ENCODE data around the gene GINS2.

GINS2 gene

GRCh38 chr16:85641776-85642176 lies 47.0 kb downstream of the GINS2 start:
- no peak overlapping the region for H3K9ac ChIP-seq (ENCODE audit: low read length)
- H3K4me3 ChIP-seq (ENCODE audit: low read length): no peak overlapping the region
- H3K4me1 ChIP-seq (ENCODE audit: control insufficient read depth, insufficient read depth, low read length): peaks cover 17% of the 10 kb centered on the region
- no peaks in the 10 kb centered on the region for H3K9me3 ChIP-seq (ENCODE audit: control insufficient read depth, low read length)
- DNase-seq (ENCODE audit: low read depth): no peak
- no peaks in the 10 kb centered on the region for H3K27me3 ChIP-seq (replicated peaks; ENCODE audit: control insufficient read depth, insufficient read depth, low read length)
- H3K36me3 ChIP-seq (ENCODE audit: control insufficient read depth, insufficient read depth, low read length, severe bottlenecking): peaks cover 10% of the 10 kb centered on the region

GRCh38 chr16:85641305-85641704 lies 47.4 kb downstream of the GINS2 start:
- no peak overlapping the region for H3K4me3 ChIP-seq (ENCODE audit: low read length)
- H3K4me1 ChIP-seq (ENCODE audit: control insufficient read depth, insufficient read depth, low read length): peaks cover 17% of the 10 kb centered on the region
- DNase-seq (ENCODE audit: low read depth): no peak
- H3K9ac ChIP-seq (ENCODE audit: low read length): no peak overlapping the region
- H3K9me3 ChIP-seq (ENCODE audit: control insufficient read depth, low read length): no peaks in the 10 kb centered on the region
- H3K27me3 ChIP-seq (replicated peaks; ENCODE audit: control insufficient read depth, insufficient read depth, low read length): no peaks in the 10 kb centered on the region
- peaks cover 10% of the 10 kb centered on the region for H3K36me3 ChIP-seq (ENCODE audit: control insufficient read depth, insufficient read depth, low read length, severe bottlenecking)

- Histone ChIP-seq H3K9me3 (ENCODE audit: control insufficient read depth, low read length) (no peaks in the 10 kb centered on the region), H3K36me3 (ENCODE audit: control insufficient read depth, insufficient read depth, low read length, severe bottlenecking) (peaks cover 7% of the 10 kb centered on the region), H3K27me3 (replicated peaks; ENCODE audit: control insufficient read depth, insufficient read depth, low read length) (no peaks in the 10 kb centered on the region), H3K4me3 (ENCODE audit: low read length) (no peak overlapping the region), H3K9ac (ENCODE audit: low read length) (no peak overlapping the region), H3K4me1 (ENCODE audit: control insufficient read depth, insufficient read depth, low read length) (peaks cover 17% of the 10 kb centered on the region)
- DNase-seq (ENCODE audit: low read depth): no peak
Observed at GRCh38 chr16:85640585-85640984, 48.2 kb downstream of the GINS2 start.

GRCh38 chr16:85640254-85640558 lies 48.5 kb downstream of the GINS2 start:
- Histone ChIP-seq H3K9ac (ENCODE audit: low read length) (no peak overlapping the region), H3K27me3 (replicated peaks; ENCODE audit: control insufficient read depth, insufficient read depth, low read length) (no peaks in the 10 kb centered on the region), H3K4me1 (ENCODE audit: control insufficient read depth, insufficient read depth, low read length) (peaks cover 17% of the 10 kb centered on the region), H3K36me3 (ENCODE audit: control insufficient read depth, insufficient read depth, low read length, severe bottlenecking) (peaks cover 6% of the 10 kb centered on the region), H3K9me3 (ENCODE audit: control insufficient read depth, low read length) (no peaks in the 10 kb centered on the region), H3K4me3 (ENCODE audit: low read length) (no peak overlapping the region)
- no peak for DNase-seq (ENCODE audit: low read depth)

GRCh38 chr16:85639529-85640253 lies 49.1 kb downstream of the GINS2 start:
- DNase-seq (ENCODE audit: low read depth): no peak
- Histone ChIP-seq H3K4me3 (ENCODE audit: low read length) (no peak overlapping the region), H3K36me3 (ENCODE audit: control insufficient read depth, insufficient read depth, low read length, severe bottlenecking) (peaks cover 6% of the 10 kb centered on the region), H3K4me1 (ENCODE audit: control insufficient read depth, insufficient read depth, low read length) (peaks cover 17% of the 10 kb centered on the region), H3K9ac (ENCODE audit: low read length) (no peak overlapping the region), H3K9me3 (ENCODE audit: control insufficient read depth, low read length) (no peaks in the 10 kb centered on the region), H3K27me3 (replicated peaks; ENCODE audit: control insufficient read depth, insufficient read depth, low read length) (no peaks in the 10 kb centered on the region)

- Histone ChIP-seq H3K9ac (ENCODE audit: low read length) (no peak overlapping the region), H3K4me3 (ENCODE audit: low read length) (no peak overlapping the region), H3K27me3 (replicated peaks; ENCODE audit: control insufficient read depth, insufficient read depth, low read length) (no peaks in the 10 kb centered on the region), H3K4me1 (ENCODE audit: control insufficient read depth, insufficient read depth, low read length) (peaks cover 17% of the 10 kb centered on the region), H3K36me3 (ENCODE audit: control insufficient read depth, insufficient read depth, low read length, severe bottlenecking) (peaks cover 6% of the 10 kb centered on the region), H3K9me3 (ENCODE audit: control insufficient read depth, low read length) (no peaks in the 10 kb centered on the region)
- no peak for DNase-seq (ENCODE audit: low read depth)
Observed at GRCh38 chr16:85638695-85639409, 49.9 kb downstream of the GINS2 start.

GRCh38 chr16:85637808-85638647 lies 50.7 kb downstream of the GINS2 start:
- H3K4me1 ChIP-seq (ENCODE audit: control insufficient read depth, insufficient read depth, low read length): peaks cover 17% of the 10 kb centered on the region
- no peak overlapping the region for H3K9ac ChIP-seq (ENCODE audit: low read length)
- H3K9me3 ChIP-seq (ENCODE audit: control insufficient read depth, low read length): no peaks in the 10 kb centered on the region
- no peak for DNase-seq (ENCODE audit: low read depth)
- no peaks in the 10 kb centered on the region for H3K27me3 ChIP-seq (replicated peaks; ENCODE audit: control insufficient read depth, insufficient read depth, low read length)
- no peak overlapping the region for H3K4me3 ChIP-seq (ENCODE audit: low read length)
- H3K36me3 ChIP-seq (ENCODE audit: control insufficient read depth, insufficient read depth, low read length, severe bottlenecking): peaks cover 6% of the 10 kb centered on the region

- DNase-seq (ENCODE audit: low read depth): no peak
- no peaks in the 10 kb centered on the region for H3K9me3 ChIP-seq (ENCODE audit: control insufficient read depth, low read length)
- H3K9ac ChIP-seq (ENCODE audit: low read length): no peak overlapping the region
- H3K4me1 ChIP-seq (ENCODE audit: control insufficient read depth, insufficient read depth, low read length): peaks cover 17% of the 10 kb centered on the region
- H3K27me3 ChIP-seq (replicated peaks; ENCODE audit: control insufficient read depth, insufficient read depth, low read length): no peaks in the 10 kb centered on the region
- H3K4me3 ChIP-seq (ENCODE audit: low read length): no peak overlapping the region
- H3K36me3 ChIP-seq (ENCODE audit: control insufficient read depth, insufficient read depth, low read length, severe bottlenecking): peaks cover 6% of the 10 kb centered on the region
Observed at GRCh38 chr16:85637061-85637807, 51.5 kb downstream of the GINS2 start.

- Histone ChIP-seq H3K36me3 (ENCODE audit: control insufficient read depth, insufficient read depth, low read length, severe bottlenecking) (peaks cover 6% of the 10 kb centered on the region), H3K4me3 (ENCODE audit: low read length) (no peak overlapping the region), H3K27me3 (replicated peaks; ENCODE audit: control insufficient read depth, insufficient read depth, low read length) (no peaks in the 10 kb centered on the region), H3K9ac (ENCODE audit: low read length) (no peak overlapping the region), H3K4me1 (ENCODE audit: control insufficient read depth, insufficient read depth, low read length) (peaks cover 8% of the 10 kb centered on the region), H3K9me3 (ENCODE audit: control insufficient read depth, low read length) (no peaks in the 10 kb centered on the region)
- DNase-seq (ENCODE audit: low read depth): no peak
Observed at GRCh38 chr16:85636234-85636812, 52.4 kb downstream of the GINS2 start.

GRCh38 chr16:85635545-85636140 lies 53.1 kb downstream of the GINS2 start:
- no peak for DNase-seq (ENCODE audit: low read depth)
- H3K9me3 ChIP-seq (ENCODE audit: control insufficient read depth, low read length): no peaks in the 10 kb centered on the region
- peaks cover 4% of the 10 kb centered on the region for H3K36me3 ChIP-seq (ENCODE audit: control insufficient read depth, insufficient read depth, low read length, severe bottlenecking)
- H3K27me3 ChIP-seq (replicated peaks; ENCODE audit: control insufficient read depth, insufficient read depth, low read length): no peaks in the 10 kb centered on the region
- no peak overlapping the region for H3K4me3 ChIP-seq (ENCODE audit: low read length)
- peaks cover 5% of the 10 kb centered on the region for H3K4me1 ChIP-seq (ENCODE audit: control insufficient read depth, insufficient read depth, low read length)
- H3K9ac ChIP-seq (ENCODE audit: low read length): no peak overlapping the region
